ENCODE measurements around the gene CPE. TPM values are rescaled to one million over a fixed set of nuclear protein-coding genes. Genes with fewer than 3 reads are reported as not detected.

Gene CPE
- polyA plus RNA-seq, 1 donor (not counting 4 experiments of a cell fraction or from before 2014, with no cell fraction given), result 1.9 TPM

DNA sequence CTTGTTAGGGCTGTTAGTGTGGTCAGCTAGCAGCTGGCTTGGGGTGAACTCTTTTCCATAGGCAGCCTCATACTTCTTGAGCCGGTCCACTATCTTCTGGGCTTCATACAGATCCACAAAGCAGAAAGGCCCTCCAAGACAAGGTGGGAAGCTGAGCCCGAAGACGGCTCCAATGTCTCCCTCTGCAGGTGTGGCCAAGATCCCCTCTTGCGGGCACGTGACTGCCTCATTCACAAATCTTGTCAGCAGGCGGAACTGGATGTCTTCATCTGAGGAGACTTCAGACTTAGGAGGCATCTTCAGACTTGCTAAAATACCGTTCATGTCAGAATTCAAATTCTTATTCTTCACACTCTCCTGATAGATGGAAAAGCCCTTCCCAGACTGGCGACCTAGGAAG lies 25.3 kb downstream of the CPE start:
- FAIRE-seq (no peak), DNase-seq (ENCODE audit: low read depth, low spot score) (no peak)
- no peaks in the 10 kb centered on the region for H3K79me2 ChIP-seq (ENCODE audit: control insufficient read depth, insufficient read depth, low read length)
- H3K4me2 ChIP-seq (ENCODE audit: control insufficient read depth, extremely low read depth, insufficient read depth, low read depth, low read length), result no peak overlapping the region
- H3K9me1 ChIP-seq (ENCODE audit: control insufficient read depth, extremely low read depth, insufficient read depth, low read length), result no peaks in the 10 kb centered on the region
- no peaks in the 10 kb centered on the region for H3K4me1 ChIP-seq (ENCODE audit: control insufficient read depth, extremely low read depth, insufficient read depth, low read length)
- H3K9ac ChIP-seq (ENCODE audit: control insufficient read depth, extremely low read depth, insufficient read depth, low read length), result no peak overlapping the region
- H3K27me3 ChIP-seq (ENCODE audit: control insufficient read depth, extremely low read depth, insufficient read depth, low read length), result no peaks in the 10 kb centered on the region
- H3K9me3 ChIP-seq (ENCODE audit: control insufficient read depth, low read depth, low read length), result no peaks in the 10 kb centered on the region
- H4K20me1 ChIP-seq (ENCODE audit: control insufficient read depth, extremely low read depth, insufficient read depth, low read length), result no peaks in the 10 kb centered on the region
- no peaks in the 10 kb centered on the region for H3K36me3 ChIP-seq (ENCODE audit: control insufficient read depth in 2 of 2, extremely low read depth in 1 of 2, insufficient read depth in 2 of 2, low read length in 2 of 2)
- H3K27ac ChIP-seq (ENCODE audit: control insufficient read depth, insufficient read depth, low read length), result no peak overlapping the region
- dilution Hi-C loops (cut with MboI; ENCODE audit: extremely low pct_ligation_motif_present, low sequenced_read_pairs), result no loop called here
- TF ChIP-seq, protein P1, sequence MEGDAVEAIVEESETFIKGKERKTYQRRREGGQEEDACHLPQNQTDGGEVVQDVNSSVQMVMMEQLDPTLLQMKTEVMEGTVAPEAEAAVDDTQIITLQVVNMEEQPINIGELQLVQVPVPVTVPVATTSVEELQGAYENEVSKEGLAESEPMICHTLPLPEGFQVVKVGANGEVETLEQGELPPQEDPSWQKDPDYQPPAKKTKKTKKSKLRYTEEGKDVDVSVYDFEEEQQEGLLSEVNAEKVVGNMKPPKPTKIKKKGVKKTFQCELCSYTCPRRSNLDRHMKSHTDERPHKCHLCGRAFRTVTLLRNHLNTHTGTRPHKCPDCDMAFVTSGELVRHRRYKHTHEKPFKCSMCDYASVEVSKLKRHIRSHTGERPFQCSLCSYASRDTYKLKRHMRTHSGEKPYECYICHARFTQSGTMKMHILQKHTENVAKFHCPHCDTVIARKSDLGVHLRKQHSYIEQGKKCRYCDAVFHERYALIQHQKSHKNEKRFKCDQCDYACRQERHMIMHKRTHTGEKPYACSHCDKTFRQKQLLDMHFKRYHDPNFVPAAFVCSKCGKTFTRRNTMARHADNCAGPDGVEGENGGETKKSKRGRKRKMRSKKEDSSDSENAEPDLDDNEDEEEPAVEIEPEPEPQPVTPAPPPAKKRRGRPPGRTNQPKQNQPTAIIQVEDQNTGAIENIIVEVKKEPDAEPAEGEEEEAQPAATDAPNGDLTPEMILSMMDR (optimal IDR thresholded peaks at IDR 0.05 in 1 of 3, IDR thresholded peaks at IDR 0.05 in 1 of 3, conservative IDR thresholded peaks at IDR 0.05 in 1 of 3; ENCODE audit: extremely low read depth in 1 of 3, insufficient read depth in 2 of 3, low read length in 3 of 3), result no peak
- TF ChIP-seq EZH2 (IDR thresholded peaks at IDR 0.05; ENCODE audit: low read length), result no peak
- H3K4me3 ChIP-seq (ENCODE audit: control insufficient read depth in 2 of 3, extremely low read depth in 1 of 3, insufficient read depth in 2 of 3, low read depth in 1 of 3, low read length in 3 of 3), result no peak overlapping the region
- H2AFZ ChIP-seq (ENCODE audit: control insufficient read depth, low read length), result no peak overlapping the region

DNA sequence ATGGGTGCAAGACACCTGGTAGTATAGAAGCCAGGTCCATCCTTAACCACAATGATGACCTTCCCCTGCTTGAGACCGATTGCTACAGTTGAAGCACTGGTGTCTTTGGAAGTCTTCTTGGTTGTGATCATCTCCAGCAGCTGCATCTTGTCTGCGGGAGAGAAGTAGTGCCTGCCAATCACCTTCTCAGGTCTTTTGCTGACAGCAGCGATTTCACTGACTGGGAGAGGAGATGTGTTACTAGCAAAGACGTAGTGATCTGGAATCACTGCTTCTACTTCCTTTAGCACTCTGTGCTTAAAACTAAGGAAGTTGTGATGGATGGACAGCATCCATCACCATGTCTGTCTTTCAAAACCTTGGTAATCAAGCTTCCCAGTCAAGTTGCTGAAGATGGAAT lies 25.9 kb downstream of the CPE start:
- dilution Hi-C loops (cut with MboI; ENCODE audit: extremely low pct_ligation_motif_present, low sequenced_read_pairs), result no loop called here
- no peaks in the 10 kb centered on the region for H3K79me2 ChIP-seq (ENCODE audit: control insufficient read depth, insufficient read depth, low read length)
- no peak overlapping the region for H3K27ac ChIP-seq (ENCODE audit: control insufficient read depth, insufficient read depth, low read length)
- H3K9ac ChIP-seq (ENCODE audit: control insufficient read depth, extremely low read depth, insufficient read depth, low read length), result no peak overlapping the region
- H2AFZ ChIP-seq (ENCODE audit: control insufficient read depth, low read length), result no peak overlapping the region
- H3K4me1 ChIP-seq (ENCODE audit: control insufficient read depth, extremely low read depth, insufficient read depth, low read length), result no peaks in the 10 kb centered on the region
- no peaks in the 10 kb centered on the region for H3K27me3 ChIP-seq (ENCODE audit: control insufficient read depth, extremely low read depth, insufficient read depth, low read length)
- H3K4me2 ChIP-seq (ENCODE audit: control insufficient read depth, extremely low read depth, insufficient read depth, low read depth, low read length), result no peak overlapping the region
- TF ChIP-seq, protein P1 (optimal IDR thresholded peaks at IDR 0.05 in 1 of 3, IDR thresholded peaks at IDR 0.05 in 1 of 3, conservative IDR thresholded peaks at IDR 0.05 in 1 of 3; ENCODE audit: extremely low read depth in 1 of 3, insufficient read depth in 2 of 3, low read length in 3 of 3), result no peak
- no peak for TF ChIP-seq EZH2 (IDR thresholded peaks at IDR 0.05; ENCODE audit: low read length)
- H3K9me1 ChIP-seq (ENCODE audit: control insufficient read depth, extremely low read depth, insufficient read depth, low read length), result no peaks in the 10 kb centered on the region
- no peaks in the 10 kb centered on the region for H3K9me3 ChIP-seq (ENCODE audit: control insufficient read depth, low read depth, low read length)
- no peak overlapping the region for H3K4me3 ChIP-seq (ENCODE audit: control insufficient read depth in 2 of 3, extremely low read depth in 1 of 3, insufficient read depth in 2 of 3, low read depth in 1 of 3, low read length in 3 of 3)
- FAIRE-seq (no peak), DNase-seq (ENCODE audit: low read depth, low spot score) (no peak)
- no peaks in the 10 kb centered on the region for H4K20me1 ChIP-seq (ENCODE audit: control insufficient read depth, extremely low read depth, insufficient read depth, low read length)
- no peaks in the 10 kb centered on the region for H3K36me3 ChIP-seq (ENCODE audit: control insufficient read depth in 2 of 2, extremely low read depth in 1 of 2, insufficient read depth in 2 of 2, low read length in 2 of 2)

Measured in keratinocyte (primary cell).